NCI-H510A treated with DMSO at 0.1 percent for 48 hours (cell line): Measurements from ENCODE around the gene FFAR1.

Source experiments
- DNase-seq: peaks from one replicate; lab custom pipeline; 2025; lab: John Stamatoyannopoulos, UW

FFAR1 gene

DNA sequence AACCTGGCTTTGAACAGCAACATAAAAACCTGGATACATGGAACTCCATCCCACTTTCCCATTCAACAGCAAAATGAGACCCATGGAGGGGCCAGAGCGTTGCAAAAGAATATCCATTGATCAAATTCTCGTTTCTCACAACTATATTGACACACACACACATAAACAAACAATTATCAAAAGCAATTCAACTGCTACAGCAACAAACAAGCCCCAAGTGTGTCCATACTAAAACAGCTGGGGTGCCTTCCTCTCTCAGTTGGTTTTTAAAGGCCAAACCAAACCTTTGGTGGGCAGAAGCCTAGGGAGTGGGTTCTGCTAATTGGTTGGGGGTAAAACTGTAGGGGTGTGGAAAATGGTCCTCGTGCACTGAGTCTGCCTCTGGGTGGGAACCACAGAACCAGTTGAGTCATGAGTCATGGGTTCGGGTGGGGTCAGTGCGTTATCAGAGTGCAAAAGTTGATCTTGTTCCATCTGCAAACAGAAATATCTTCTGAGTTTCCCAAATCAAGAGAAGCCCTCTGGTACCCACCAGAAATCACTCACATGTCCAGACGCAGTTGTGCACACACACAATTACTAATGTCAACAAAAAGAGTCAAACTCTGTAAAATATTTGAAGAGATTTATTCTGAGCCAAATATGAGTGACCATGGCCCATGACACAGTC, 41.6 kb downstream of the FFAR1 start:
- DNase-seq, result no peak

GRCh38 chr19:35392742-35393715, 45.3 kb downstream of the FFAR1 start:
- DNase-seq, result no peak

- no peak for DNase-seq
Observed at GRCh38 chr19:35395382-35396199, 47.9 kb downstream of the FFAR1 start.

DNA sequence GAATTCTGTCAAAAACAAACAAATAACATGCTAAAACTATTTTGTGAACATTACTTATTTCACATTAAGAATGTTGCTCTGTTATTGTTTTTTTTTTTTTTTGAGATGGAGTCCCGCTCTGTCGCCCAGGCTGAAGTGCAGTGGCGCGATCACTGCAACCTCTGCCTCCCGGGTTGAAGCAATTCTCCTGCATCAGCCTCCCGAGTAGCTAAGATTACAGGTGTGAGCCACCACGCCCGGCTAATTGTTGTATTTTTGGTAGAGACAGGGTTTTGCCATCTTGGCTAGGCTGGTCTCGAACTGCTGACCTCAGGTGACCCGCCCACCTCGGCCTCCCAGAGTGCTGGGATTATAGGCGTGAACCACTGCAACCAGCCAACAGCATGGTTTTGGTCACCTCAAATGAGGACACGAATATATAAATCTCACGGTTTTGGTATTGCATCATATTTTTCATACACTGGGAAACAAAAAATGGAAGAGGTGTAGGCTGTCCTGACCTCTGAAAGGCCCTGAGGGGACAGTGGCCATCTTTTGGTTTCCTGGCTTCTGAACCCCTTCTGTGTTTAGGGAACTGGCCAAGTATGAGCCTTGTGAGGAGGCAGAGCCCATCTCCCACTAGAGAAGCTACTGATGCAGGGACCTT, 48.7 kb downstream of the FFAR1 start:
- DNase-seq, result no peak

GRCh38 chr19:35397064-35397463, 49.4 kb downstream of the FFAR1 start:
- no peak for DNase-seq
